ENCODE data around the gene EDN1.

The EDN1 gene

DNA sequence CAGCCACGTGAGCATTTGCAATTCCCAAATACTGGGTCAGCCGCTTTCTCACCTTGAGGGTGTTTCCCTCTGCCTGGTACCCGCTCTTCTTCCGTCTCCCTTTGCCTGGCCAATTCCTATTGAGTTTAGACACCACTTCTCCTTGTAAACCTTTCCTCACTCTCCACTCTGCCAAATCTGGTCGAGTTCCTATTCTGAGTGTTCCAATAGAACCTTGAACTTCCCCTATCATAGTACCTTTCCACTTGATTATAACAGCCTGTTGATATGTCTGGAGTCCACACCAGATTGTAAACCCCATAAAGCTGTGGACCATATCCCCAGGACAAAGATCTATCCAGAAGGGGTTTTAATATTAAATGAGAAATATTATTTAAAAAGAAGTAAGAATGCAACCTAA, 36.0 kb upstream of the EDN1 start:
- Histone ChIP-seq H3K36me3 (ENCODE audit: insufficient read depth) (no peaks in the 10 kb centered on the region), H3K4me2 (no peak overlapping the region), H4K20me1 (ENCODE audit: insufficient read depth) (no peaks in the 10 kb centered on the region), H3K27ac (no peak overlapping the region), H3K27me3 (ENCODE audit: insufficient read depth, low read depth) (no peaks in the 10 kb centered on the region), H3K9ac (no peak overlapping the region), H3K4me3 (IDR thresholded peaks at IDR 0.05; ENCODE audit: insufficient read depth, low read depth, low read length) (no peak overlapping the region), H3K79me2 (ENCODE audit: insufficient read depth, low read depth) (no peaks in the 10 kb centered on the region), H3K4me1 (ENCODE audit: low read depth, poor library complexity, severe bottlenecking) (no peaks in the 10 kb centered on the region), H2AFZ (ENCODE audit: low read depth) (no peak overlapping the region)
- TF ChIP-seq, protein P1, sequence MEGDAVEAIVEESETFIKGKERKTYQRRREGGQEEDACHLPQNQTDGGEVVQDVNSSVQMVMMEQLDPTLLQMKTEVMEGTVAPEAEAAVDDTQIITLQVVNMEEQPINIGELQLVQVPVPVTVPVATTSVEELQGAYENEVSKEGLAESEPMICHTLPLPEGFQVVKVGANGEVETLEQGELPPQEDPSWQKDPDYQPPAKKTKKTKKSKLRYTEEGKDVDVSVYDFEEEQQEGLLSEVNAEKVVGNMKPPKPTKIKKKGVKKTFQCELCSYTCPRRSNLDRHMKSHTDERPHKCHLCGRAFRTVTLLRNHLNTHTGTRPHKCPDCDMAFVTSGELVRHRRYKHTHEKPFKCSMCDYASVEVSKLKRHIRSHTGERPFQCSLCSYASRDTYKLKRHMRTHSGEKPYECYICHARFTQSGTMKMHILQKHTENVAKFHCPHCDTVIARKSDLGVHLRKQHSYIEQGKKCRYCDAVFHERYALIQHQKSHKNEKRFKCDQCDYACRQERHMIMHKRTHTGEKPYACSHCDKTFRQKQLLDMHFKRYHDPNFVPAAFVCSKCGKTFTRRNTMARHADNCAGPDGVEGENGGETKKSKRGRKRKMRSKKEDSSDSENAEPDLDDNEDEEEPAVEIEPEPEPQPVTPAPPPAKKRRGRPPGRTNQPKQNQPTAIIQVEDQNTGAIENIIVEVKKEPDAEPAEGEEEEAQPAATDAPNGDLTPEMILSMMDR (conservative IDR thresholded peaks at IDR 0.05; ENCODE audit: low read depth, low read length) = no peak

DNA sequence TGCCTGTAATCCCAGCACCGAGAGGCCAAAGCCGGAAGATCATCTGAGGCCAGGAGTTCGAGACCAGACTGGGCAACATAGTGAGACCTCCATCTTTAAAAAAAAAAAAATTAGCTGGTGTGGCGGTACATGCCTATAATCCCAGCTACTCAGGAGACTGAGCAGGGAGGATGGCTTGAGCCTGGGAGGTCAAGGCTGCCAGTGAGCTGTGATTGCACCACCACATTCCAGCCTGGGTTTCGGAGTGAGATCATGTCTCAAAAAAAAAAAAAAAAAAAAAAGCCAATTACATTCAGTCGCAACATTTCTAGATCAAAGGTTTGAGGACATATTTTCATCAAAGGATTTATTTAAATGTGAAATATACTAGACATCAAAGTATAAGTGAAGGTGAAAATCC, 32.0 kb upstream of the EDN1 start:
- H3K79me2 ChIP-seq (ENCODE audit: insufficient read depth, low read depth) = no peaks in the 10 kb centered on the region
- H3K36me3 ChIP-seq (ENCODE audit: insufficient read depth) = no peaks in the 10 kb centered on the region
- no peak overlapping the region for H3K27ac ChIP-seq
- no peaks in the 10 kb centered on the region for H4K20me1 ChIP-seq (ENCODE audit: insufficient read depth)
- no peak overlapping the region for H3K9ac ChIP-seq
- TF ChIP-seq, protein P1 (conservative IDR thresholded peaks at IDR 0.05; ENCODE audit: low read depth, low read length) = no peak
- no peaks in the 10 kb centered on the region for H3K27me3 ChIP-seq (ENCODE audit: insufficient read depth, low read depth)
- no peaks in the 10 kb centered on the region for H3K4me1 ChIP-seq (ENCODE audit: low read depth, poor library complexity, severe bottlenecking)
- H3K4me3 ChIP-seq (IDR thresholded peaks at IDR 0.05; ENCODE audit: insufficient read depth, low read depth, low read length) = no peak overlapping the region
- no peak overlapping the region for H2AFZ ChIP-seq (ENCODE audit: low read depth)
- no peak overlapping the region for H3K4me2 ChIP-seq

DNA sequence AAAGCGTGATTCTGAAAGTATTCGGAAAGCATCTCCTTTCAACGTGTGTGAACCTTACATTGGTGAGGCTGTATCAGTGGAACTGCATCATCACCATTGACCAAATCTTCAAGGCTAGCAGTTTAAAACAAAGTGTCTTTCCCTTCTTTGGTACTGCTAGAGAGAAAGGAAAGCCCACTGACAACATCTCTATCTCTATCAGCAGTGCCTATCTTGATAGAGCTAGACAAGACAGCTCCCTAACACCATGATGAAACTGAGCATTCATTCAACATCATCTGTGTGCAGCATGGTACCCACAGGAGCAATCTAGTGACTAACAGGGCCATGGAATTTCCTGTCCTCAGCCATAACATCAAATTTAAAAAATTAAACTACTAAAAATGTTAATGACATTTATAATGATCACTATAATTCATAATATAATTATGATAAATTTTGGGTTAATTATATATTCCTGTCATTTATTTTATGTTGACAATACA, 31.5 kb upstream of the EDN1 start:
- Histone ChIP-seq H3K36me3 (ENCODE audit: insufficient read depth) (no peaks in the 10 kb centered on the region), H3K4me2 (no peak overlapping the region)

DNA sequence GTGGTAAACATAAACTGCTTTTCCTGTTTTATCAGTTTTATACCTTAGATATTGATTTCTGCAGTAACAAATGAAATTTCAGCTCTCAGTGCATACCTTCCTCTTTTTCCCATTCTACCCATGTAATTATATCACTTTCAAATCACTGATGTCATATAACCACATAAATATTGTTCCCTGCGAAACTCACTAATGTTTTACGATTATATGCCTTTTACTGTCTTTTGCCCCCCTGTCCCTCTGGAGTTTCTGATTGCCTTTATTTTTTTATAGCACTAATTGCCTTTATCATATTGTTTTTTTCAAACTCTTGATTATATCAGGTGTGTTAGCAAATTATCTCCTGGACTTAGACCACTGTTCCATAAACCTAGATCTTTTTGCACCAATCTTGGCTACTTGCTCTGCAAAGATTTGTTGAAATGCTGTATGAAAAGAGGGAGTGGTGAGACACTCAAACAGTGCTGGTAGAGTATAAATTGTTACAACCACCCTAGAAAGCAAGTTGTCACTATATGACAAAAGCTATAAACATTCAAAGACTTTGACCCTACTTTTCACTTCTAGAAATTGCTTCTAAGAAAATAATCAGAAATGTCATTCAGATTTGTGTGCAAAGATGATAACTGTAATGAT, 29.6 kb upstream of the EDN1 start:
- TF ChIP-seq, protein P1 (conservative IDR thresholded peaks at IDR 0.05; ENCODE audit: low read depth, low read length) = no peak
- Histone ChIP-seq H3K4me3 (IDR thresholded peaks at IDR 0.05; ENCODE audit: insufficient read depth, low read depth, low read length) (no peak overlapping the region), H3K9ac (no peak overlapping the region), H3K4me1 (ENCODE audit: low read depth, poor library complexity, severe bottlenecking) (no peaks in the 10 kb centered on the region), H4K20me1 (ENCODE audit: insufficient read depth) (no peaks in the 10 kb centered on the region), H3K4me2 (no peak overlapping the region), H3K79me2 (ENCODE audit: insufficient read depth, low read depth) (no peaks in the 10 kb centered on the region), H3K36me3 (ENCODE audit: insufficient read depth) (no peaks in the 10 kb centered on the region), H3K27ac (no peak overlapping the region), H2AFZ (ENCODE audit: low read depth) (no peak overlapping the region), H3K27me3 (ENCODE audit: insufficient read depth, low read depth) (no peaks in the 10 kb centered on the region)

More for the DNA sequence above, 31.5 kb upstream of the EDN1 start:
- H3K79me2 ChIP-seq (ENCODE audit: insufficient read depth, low read depth) = no peaks in the 10 kb centered on the region
- TF ChIP-seq, protein P1 (conservative IDR thresholded peaks at IDR 0.05; ENCODE audit: low read depth, low read length) = no peak
- H3K4me3 ChIP-seq (IDR thresholded peaks at IDR 0.05; ENCODE audit: insufficient read depth, low read depth, low read length) = no peak overlapping the region
- H4K20me1 ChIP-seq (ENCODE audit: insufficient read depth) = no peaks in the 10 kb centered on the region
- no peaks in the 10 kb centered on the region for H3K4me1 ChIP-seq (ENCODE audit: low read depth, poor library complexity, severe bottlenecking)
- no peak overlapping the region for H3K27ac ChIP-seq
- no peak overlapping the region for H2AFZ ChIP-seq (ENCODE audit: low read depth)
- H3K27me3 ChIP-seq (ENCODE audit: insufficient read depth, low read depth) = no peaks in the 10 kb centered on the region
- H3K9ac ChIP-seq = no peak overlapping the region
